NCI-H1417 treated with DMSO at 0.1 percent for 48 hours (cell line): ENCODE results near the gene TADA2B.
"Not testable (repeated sequence)": the region's sequence is repeated elsewhere in the genome, so short reads cannot be mapped to it uniquely, and the experiment has no call there.

Experiments
- DNase-seq: peaks from one replicate; lab custom pipeline; 2025; lab: John Stamatoyannopoulos, UW

TADA2B gene

GRCh38 chr4:7059662-7060061 is 16.5 kb downstream of the TADA2B start:
- no peak for DNase-seq

GRCh38 chr4:7060346-7061150 is 17.4 kb downstream of the TADA2B start:
- no peak for DNase-seq

GRCh38 chr4:7061815-7062214 is 18.6 kb downstream of the TADA2B start:
- no peak for DNase-seq

- DNase-seq: no peak
Observed at GRCh38 chr4:7062816-7063215, 19.6 kb downstream of the TADA2B start.

GRCh38 chr4:7063362-7063761 is 20.2 kb downstream of the TADA2B start:
- DNase-seq: no peak

- DNase-seq: no peak
Observed at GRCh38 chr4:7066006-7066405, 22.8 kb downstream of the TADA2B start.

GRCh38 chr4:7066493-7066892 is 23.3 kb downstream of the TADA2B start:
- DNase-seq: no peak

- no peak for DNase-seq
Observed at GRCh38 chr4:7067126-7067451, 23.9 kb downstream of the TADA2B start.

GRCh38 chr4:7067452-7068278 is 24.5 kb downstream of the TADA2B start, which contains the start of gene GRPEL1:
Gene GRPEL1 (minus strand): TSS chr4:7068064. CDS start chr4:7068032, 32 bp downstream.
- peak; percentile 96 for DNase-seq

GRCh38 chr4:7068279-7068842 is 25.2 kb downstream of the TADA2B start:
- DNase-seq: no peak

- DNase-seq: no peak
Observed at GRCh38 chr4:7068883-7069282, 25.7 kb downstream of the TADA2B start.

- no peak for DNase-seq
Observed at GRCh38 chr4:7070729-7071511, 27.7 kb downstream of the TADA2B start.

GRCh38 chr4:7073059-7073458 is 29.9 kb downstream of the TADA2B start:
- DNase-seq: no peak

- no peak for DNase-seq
Observed at GRCh38 chr4:7073526-7074390, 30.6 kb downstream of the TADA2B start.

GRCh38 chr4:7074426-7074825 is 31.3 kb downstream of the TADA2B start:
- no peak for DNase-seq

GRCh38 chr4:7075962-7076695 is 33.0 kb downstream of the TADA2B start:
- DNase-seq: no peak

- no peak for DNase-seq
Observed at GRCh38 chr4:7076696-7077082, 33.5 kb downstream of the TADA2B start.

- DNase-seq: no peak
Observed at GRCh38 chr4:7077371-7077770, 34.2 kb downstream of the TADA2B start.

- no peak for DNase-seq
Observed at GRCh38 chr4:7078025-7078424, 34.9 kb downstream of the TADA2B start.

- not testable (repeated sequence) for DNase-seq
Observed at GRCh38 chr4:7079483-7079882, 36.3 kb downstream of the TADA2B start.
